B cell (primary cell): ENCODE results near the gene SLC5A5. TPM values are rescaled to one million over a fixed set of nuclear protein-coding genes. Genes with fewer than 3 reads are reported as not detected.

Experiments
- ATAC-seq: fragments of 200-7000 bp; cut with Tn5 transposase; one replicate; pipeline ENCODE4 v1.10.0; 2021; ENCODE audit warnings: low read depth, mild to moderate bottlenecking, moderate number of reproducible peaks, moderate library complexity
- CTCF ChIA-PET: fragments of 350-600 bp; sonication (Branson Sonifier 250); formaldehyde crosslinking; loops from one replicate; lab custom pipeline; 2021; ENCODE audit warnings: antibody characterized with exemption, inconsistent platforms; lab: Charles Lee
- POLR2A ChIA-PET: fragments of 350-600 bp; sonication (Branson Sonifier 250); formaldehyde crosslinking; loops from one replicate; lab custom pipeline; 2021; ENCODE audit warnings: antibody characterized with exemption; lab: Charles Lee
- DNase-seq: peaks from one replicate; pipeline ENCODE4 v3.0.0; 2013
- H2AFZ ChIP-seq: 2 replicates; pipeline ENCODE4 v1.6.1; 2012; ENCODE audit warnings: mild to moderate bottlenecking, low read depth, low read length; ENCODE audit not compliant: insufficient read depth, poor library complexity, severe bottlenecking
- H3K27ac ChIP-seq, 2 donors: 1 replicate in 1 of 2; 2 replicates in 1 of 2; pipeline ENCODE4 v1.5.1; 2012 to 2013; ENCODE audit warnings: low read length in 2 of 2, mild to moderate bottlenecking in 2 of 2, moderate library complexity in 1 of 2
- H3K27me3 ChIP-seq, 4 experiments: fragments of 200-600 bp in 1 of 4; sonication (generic) in 1 of 4; replicated peaks in 1 of 4; 1 replicate in 2 of 4; 2 replicates in 2 of 4; pipeline versions ENCODE4 v1.6.1 to v1.7.0; 2013 to 2016; ENCODE audit warnings: low read length in 3 of 4, mild to moderate bottlenecking in 2 of 4, mixed read lengths in 1 of 4, moderate library complexity in 1 of 4; ENCODE audit not compliant: insufficient read depth in 4 of 4, control insufficient read depth in 3 of 4; ENCODE audit errors: control extremely low read depth in 1 of 4
- H3K36me3 ChIP-seq, 2 experiments: replicated peaks in 1 of 2; 1 replicate in 1 of 2; 2 replicates in 1 of 2; pipeline versions ENCODE4 v1.6.1 to v1.7.1; 2013; ENCODE audit warnings: low read length in 1 of 2; ENCODE audit not compliant: insufficient read depth in 2 of 2, control insufficient read depth in 1 of 2; ENCODE audit errors: control extremely low read depth in 1 of 2, extremely low read depth in 1 of 2
- H3K4me1 ChIP-seq, 2 donors: fragments of 200-600 bp in 1 of 2; sonication (generic) in 1 of 2; 1 replicate in 1 of 2; 2 replicates in 1 of 2; pipeline versions ENCODE4 v1.5.1 to v1.6.1; 2013 to 2017; ENCODE audit warnings: low read length in 2 of 2; ENCODE audit not compliant: control insufficient read depth in 2 of 2, insufficient read depth in 2 of 2
- H3K4me2 ChIP-seq: replicated peaks from 2 replicates; pipeline ENCODE3; 2012; ENCODE audit warnings: mild to moderate bottlenecking, low read depth, low read length; ENCODE audit not compliant: poor library complexity, severe bottlenecking
- H3K4me3 ChIP-seq, 5 experiments: fragments of 200-600 bp in 1 of 5; sonication (generic) in 1 of 5; 1 replicate in 3 of 5; 2 replicates in 2 of 5; pipeline versions ENCODE4 v1.5.1 to v1.7.0; 2011 to 2016; ENCODE audit warnings: low read length in 4 of 5, mild to moderate bottlenecking in 4 of 5, low read depth in 2 of 5, control low read depth in 1 of 5, moderate library complexity in 1 of 5; ENCODE audit not compliant: insufficient read depth in 1 of 5; ENCODE audit errors: control extremely low read depth in 1 of 5, extremely low read depth in 1 of 5
- H3K79me2 ChIP-seq: fragments of 200-600 bp; sonication (generic); one replicate; pipeline ENCODE4 v1.6.0; 2016; ENCODE audit warnings: low read length; ENCODE audit not compliant: control insufficient read depth, insufficient read depth
- H3K9ac ChIP-seq: fragments of 200-600 bp; sonication (generic); 2 replicates; pipeline ENCODE4 v1.6.1; 2017; ENCODE audit warnings: mild to moderate bottlenecking, low read length, moderate library complexity
- H3K9me3 ChIP-seq, 3 donors: one replicate each; pipeline versions ENCODE4 v1.6.1 to v1.7.1; 2013; ENCODE audit warnings: low read length in 2 of 3; ENCODE audit not compliant: control insufficient read depth in 2 of 3, insufficient read depth in 1 of 3; ENCODE audit errors: control extremely low read depth in 1 of 3
- H4K20me1 ChIP-seq: 2 replicates; pipeline ENCODE4 v1.6.0; 2012; ENCODE audit warnings: mild to moderate bottlenecking, low read length; ENCODE audit not compliant: insufficient read depth, control insufficient read depth, poor library complexity, severe bottlenecking
- H3K27ac Mint-ChIP-seq: one replicate; pipeline ENCODE4 v1.8.0; 2021; ENCODE audit warnings: mixed read lengths
- H3K27me3 Mint-ChIP-seq: one replicate; pipeline ENCODE4 v1.8.0; 2021; ENCODE audit warnings: mixed read lengths
- H3K4me1 Mint-ChIP-seq: one replicate; pipeline ENCODE4 v1.8.0; 2021; ENCODE audit warnings: mixed read lengths
- H3K4me3 Mint-ChIP-seq: one replicate; pipeline ENCODE4 v1.8.0; 2021; ENCODE audit warnings: mixed read lengths
- H3K9me3 Mint-ChIP-seq: one replicate; pipeline ENCODE4 v1.8.0; 2022; ENCODE audit warnings: mixed read lengths; ENCODE audit not compliant: insufficient read depth
- EZH2 ChIP-seq: IDR thresholded peaks from 2 replicates; pipeline ENCODE4 v1.6.1; 2012; ENCODE audit warnings: borderline replicate concordance, low read depth, mild to moderate bottlenecking, moderate library complexity, low read length; ENCODE audit not compliant: insufficient read depth, poor library complexity, severe bottlenecking
- WGBS: methylation state at CpG from one replicate; pipeline ENCODE4 v1.1.5; 2013; ENCODE audit warnings: missing lambda C conversion rate; ENCODE audit not compliant: insufficient coverage; 5-methylcytosine and 5-hydroxymethylcytosine counted together
- intact Hi-C: fragments of 100-400 bp; cut with micrococcal nuclease; formaldehyde crosslinking; loops from one replicate; pipeline ENCODE4 v1.10.0; 2022
- polyA plus RNA-seq: library from polyadenylated mRNA; depleted of rRNA; stranded (reverse); fragments of >200 nt; gene quantifications from 2 replicates; pipeline ENCODE4 v1.2.3, GENCODE V29; 2012
- total RNA-seq, 2 donors: library from RNA; stranded (reverse); fragments of 120-200 nt in 1 of 2; gene quantifications; 1 replicate in 1 of 2; 2 replicates in 1 of 2; pipeline versions ENCODE4 v1.2.3 to v1.2.4, GENCODE V29; 2013 to 2022
- TF ChIP-seq, protein P1 (sequence below): fragments of 200-600 bp; IDR thresholded peaks from one replicate; pipeline ENCODE4 v1.8.0; 2022; ENCODE audit warnings: antibody characterized with exemption, mild to moderate bottlenecking

The SLC5A5 gene
- total and polyA plus RNA-seq, 2 donors (not counting 1 experiment from before 2014, with no cell fraction given) = 0.07 to 0.40 TPM

DNA sequence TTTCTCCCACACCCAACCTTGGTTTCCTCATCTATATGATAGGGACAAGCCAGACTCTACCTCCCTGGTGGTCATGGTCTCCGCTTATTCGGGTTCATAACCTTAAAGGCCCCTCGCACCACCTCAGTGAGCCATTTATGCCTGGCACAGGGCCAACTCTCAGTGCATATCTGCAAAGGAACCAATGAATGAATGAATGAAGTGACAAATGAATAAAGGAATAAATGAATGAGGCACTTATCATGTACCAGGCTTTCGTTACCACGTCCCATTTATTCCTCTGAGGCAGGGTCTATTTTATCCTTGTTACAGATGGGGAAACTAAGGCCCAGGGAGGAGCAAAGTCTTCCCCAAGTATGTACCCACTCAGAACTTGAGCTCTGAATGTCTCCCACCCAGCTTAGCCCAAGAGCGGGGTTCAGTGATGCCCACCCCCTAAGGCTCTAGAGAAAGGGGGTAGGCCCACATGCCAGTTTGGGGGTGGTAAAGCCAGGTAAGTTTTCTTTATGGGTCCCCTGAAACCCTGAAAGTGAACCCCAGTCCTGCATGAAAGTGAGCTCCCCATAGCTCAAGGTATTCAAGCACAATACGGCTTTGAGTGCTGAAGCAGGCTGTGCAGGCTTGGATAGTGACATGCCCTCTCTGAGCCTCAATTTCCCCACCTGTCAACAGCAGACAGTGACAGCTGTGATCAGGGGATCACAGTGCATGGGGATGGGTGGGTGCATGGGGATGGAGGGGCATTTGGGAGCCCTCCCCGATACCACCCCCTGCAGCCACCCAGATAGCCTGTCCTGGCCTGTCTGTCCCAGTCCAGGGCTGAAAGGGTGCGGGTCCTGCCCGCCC is 490 bp upstream of the SLC5A5 start:
- peak overlapping the region; percentile 93 for H3K4me2 ChIP-seq
- no peak for TF ChIP-seq EZH2
- TF ChIP-seq, protein P1, sequence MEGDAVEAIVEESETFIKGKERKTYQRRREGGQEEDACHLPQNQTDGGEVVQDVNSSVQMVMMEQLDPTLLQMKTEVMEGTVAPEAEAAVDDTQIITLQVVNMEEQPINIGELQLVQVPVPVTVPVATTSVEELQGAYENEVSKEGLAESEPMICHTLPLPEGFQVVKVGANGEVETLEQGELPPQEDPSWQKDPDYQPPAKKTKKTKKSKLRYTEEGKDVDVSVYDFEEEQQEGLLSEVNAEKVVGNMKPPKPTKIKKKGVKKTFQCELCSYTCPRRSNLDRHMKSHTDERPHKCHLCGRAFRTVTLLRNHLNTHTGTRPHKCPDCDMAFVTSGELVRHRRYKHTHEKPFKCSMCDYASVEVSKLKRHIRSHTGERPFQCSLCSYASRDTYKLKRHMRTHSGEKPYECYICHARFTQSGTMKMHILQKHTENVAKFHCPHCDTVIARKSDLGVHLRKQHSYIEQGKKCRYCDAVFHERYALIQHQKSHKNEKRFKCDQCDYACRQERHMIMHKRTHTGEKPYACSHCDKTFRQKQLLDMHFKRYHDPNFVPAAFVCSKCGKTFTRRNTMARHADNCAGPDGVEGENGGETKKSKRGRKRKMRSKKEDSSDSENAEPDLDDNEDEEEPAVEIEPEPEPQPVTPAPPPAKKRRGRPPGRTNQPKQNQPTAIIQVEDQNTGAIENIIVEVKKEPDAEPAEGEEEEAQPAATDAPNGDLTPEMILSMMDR = no peak

More for the DNA sequence above, 490 bp upstream of the SLC5A5 start:
- intact Hi-C loops = no loop called here
- no peaks in the 10 kb centered on the region for H3K79me2 ChIP-seq
- WGBS = 56% methylated on average over 6 of the region's 10 CpGs
- peaks cover 25 to 31% of the 10 kb centered on the region in 2 donors for H3K4me1 ChIP-seq
- POLR2A ChIA-PET = interaction anchor here (0.6 to 1.8 kb wide), 4 partner anchors 12 to 768 kb away, joined by 3 to 7 read pairs (median 5); partner anchors contain the start of gene RPL18A
- peak overlapping the region; percentile 73 for H3K4me3 Mint-ChIP-seq
- no peaks in the 10 kb centered on the region for H4K20me1 ChIP-seq
- H3K9me3 Mint-ChIP-seq = no peaks in the 10 kb centered on the region
- no peak for ATAC-seq
- peaks cover 0 to 13% (median 0%) of the 10 kb centered on the region in 3 donors for H3K9me3 ChIP-seq
- H3K9ac ChIP-seq = peak overlapping the region; percentile 29
- H3K27me3 ChIP-seq = peaks cover 0 to 33% (median 15%) of the 10 kb centered on the region in 4 experiments
- H3K4me1 Mint-ChIP-seq = peaks cover 20% of the 10 kb centered on the region
- H3K27ac ChIP-seq = no peak overlapping the region
- peaks cover 5% of the 10 kb centered on the region for H3K27me3 Mint-ChIP-seq
- no peaks in the 10 kb centered on the region for H3K36me3 ChIP-seq
- H2AFZ ChIP-seq = peak overlapping the region; percentile 62
- H3K27ac Mint-ChIP-seq = no peak overlapping the region
- H3K4me3 ChIP-seq = peak overlapping the region in 1 of 5 experiments; percentile 28
- CTCF ChIA-PET = interaction anchor here (0.6 to 4.2 kb wide), 6 partner anchors 12 to 111 kb away, joined by 3 to 23 read pairs (median 6); partner anchors contain the start of genes CCDC124 and RPL18A
- no peak for DNase-seq
